ENCODE results near the gene SYNPO2.

SYNPO2 gene

DNA sequence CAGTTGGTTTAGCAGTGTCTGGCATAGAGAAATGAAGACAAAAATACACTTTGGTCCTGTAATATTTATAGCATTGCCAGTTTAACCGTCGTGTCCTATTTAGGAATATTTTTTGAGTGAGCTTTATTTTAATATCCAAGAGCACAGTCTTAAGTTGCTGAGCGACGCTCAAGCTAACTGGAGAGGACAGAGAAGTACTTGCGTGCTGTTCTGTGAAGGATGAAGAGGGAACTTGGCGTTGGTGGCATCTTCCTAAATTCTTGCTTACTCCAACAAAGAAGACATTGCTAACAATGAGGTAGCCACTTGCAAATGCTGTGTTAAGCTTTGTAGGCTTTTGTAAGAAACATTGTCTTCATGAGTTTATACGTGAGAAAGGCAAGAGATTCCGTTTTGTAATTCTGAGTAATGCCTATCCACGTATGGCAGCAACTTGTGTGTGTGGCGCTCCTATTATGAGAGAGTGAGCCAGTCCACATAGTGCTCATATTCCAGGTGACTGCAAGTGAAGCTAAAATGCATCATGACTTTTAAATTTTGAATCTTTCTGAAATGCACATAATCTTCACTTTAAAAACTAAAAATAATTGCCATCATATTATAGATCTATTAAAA is 50.6 kb downstream of the SYNPO2 start:
- DNase-seq (ENCODE audit: low read depth) = no peak
- TF ChIP-seq, protein P1, sequence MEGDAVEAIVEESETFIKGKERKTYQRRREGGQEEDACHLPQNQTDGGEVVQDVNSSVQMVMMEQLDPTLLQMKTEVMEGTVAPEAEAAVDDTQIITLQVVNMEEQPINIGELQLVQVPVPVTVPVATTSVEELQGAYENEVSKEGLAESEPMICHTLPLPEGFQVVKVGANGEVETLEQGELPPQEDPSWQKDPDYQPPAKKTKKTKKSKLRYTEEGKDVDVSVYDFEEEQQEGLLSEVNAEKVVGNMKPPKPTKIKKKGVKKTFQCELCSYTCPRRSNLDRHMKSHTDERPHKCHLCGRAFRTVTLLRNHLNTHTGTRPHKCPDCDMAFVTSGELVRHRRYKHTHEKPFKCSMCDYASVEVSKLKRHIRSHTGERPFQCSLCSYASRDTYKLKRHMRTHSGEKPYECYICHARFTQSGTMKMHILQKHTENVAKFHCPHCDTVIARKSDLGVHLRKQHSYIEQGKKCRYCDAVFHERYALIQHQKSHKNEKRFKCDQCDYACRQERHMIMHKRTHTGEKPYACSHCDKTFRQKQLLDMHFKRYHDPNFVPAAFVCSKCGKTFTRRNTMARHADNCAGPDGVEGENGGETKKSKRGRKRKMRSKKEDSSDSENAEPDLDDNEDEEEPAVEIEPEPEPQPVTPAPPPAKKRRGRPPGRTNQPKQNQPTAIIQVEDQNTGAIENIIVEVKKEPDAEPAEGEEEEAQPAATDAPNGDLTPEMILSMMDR (IDR thresholded peaks at IDR 0.05; ENCODE audit: control insufficient read depth, insufficient read depth, low read depth, low read length, missing control alignments) = no peak
- no peak overlapping the region for H3K4me3 ChIP-seq (ENCODE audit: control insufficient read depth, low read depth, low read length)

DNA sequence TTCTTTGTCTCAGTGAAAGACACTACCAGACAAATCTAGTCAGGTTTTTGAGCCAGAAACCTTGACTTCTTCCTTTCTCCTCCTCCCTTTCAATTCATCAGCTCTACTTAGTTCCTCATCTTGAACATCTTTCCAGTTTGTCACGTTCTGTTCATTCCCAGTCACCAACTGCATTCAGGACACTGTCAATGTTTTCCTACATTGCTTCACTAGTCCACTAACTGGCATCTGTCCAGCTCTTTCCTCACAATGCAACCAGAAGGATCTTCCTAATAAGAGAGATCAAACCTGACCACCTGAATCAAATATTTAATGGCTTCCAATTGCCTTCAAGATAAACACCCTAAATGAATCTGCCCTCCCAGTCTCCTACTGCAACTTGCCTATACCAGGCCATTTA is 52.5 kb downstream of the SYNPO2 start:
- no peak for DNase-seq (ENCODE audit: low read depth)
- H3K4me3 ChIP-seq (ENCODE audit: control insufficient read depth, low read depth, low read length) = no peak overlapping the region
- TF ChIP-seq, protein P1 (IDR thresholded peaks at IDR 0.05; ENCODE audit: control insufficient read depth, insufficient read depth, low read depth, low read length, missing control alignments) = no peak

DNA sequence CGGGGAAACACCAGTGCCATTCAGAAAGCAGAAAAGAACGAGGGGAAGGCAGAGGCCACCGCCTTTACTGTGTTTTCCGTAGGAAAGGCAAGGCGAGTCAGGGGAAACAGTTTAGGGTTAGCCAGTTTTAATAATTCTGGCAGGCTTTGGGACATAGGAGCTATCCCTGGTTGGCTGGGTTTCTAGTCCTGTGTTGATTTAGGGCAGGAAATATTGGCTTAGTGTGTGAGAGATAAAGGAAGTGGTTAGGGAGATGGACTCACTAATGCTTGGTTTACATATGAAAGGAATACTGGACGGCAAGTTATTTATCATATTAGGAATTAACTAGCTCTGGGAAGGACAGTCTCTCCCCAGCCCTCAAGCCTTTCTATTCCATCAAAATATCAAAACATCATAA is 53.1 kb downstream of the SYNPO2 start:
- no peak overlapping the region for H3K4me3 ChIP-seq (ENCODE audit: control insufficient read depth, low read depth, low read length)
- TF ChIP-seq, protein P1 (IDR thresholded peaks at IDR 0.05; ENCODE audit: control insufficient read depth, insufficient read depth, low read depth, low read length, missing control alignments) = no peak
- DNase-seq (ENCODE audit: low read depth) = no peak

DNA sequence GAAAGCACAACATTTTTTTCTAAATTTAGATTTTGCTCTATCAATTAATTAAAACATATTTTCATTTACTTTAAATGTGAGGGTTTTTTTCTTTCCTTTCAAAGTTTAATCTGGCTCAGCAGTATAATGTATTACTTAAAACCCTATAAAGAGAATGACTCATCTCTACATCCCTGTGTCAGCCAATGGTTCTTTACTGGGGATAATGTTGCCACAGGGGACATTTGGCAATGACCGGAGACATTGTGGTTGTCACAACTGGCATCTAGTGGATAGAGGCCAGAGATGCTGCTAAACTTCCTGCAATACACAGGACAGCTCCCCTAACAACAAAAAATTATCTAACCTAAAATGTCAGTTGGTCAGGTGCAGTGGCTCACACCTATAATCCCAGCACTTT is 53.8 kb downstream of the SYNPO2 start:
- TF ChIP-seq, protein P1 (IDR thresholded peaks at IDR 0.05; ENCODE audit: control insufficient read depth, insufficient read depth, low read depth, low read length, missing control alignments) = no peak
- no peak overlapping the region for H3K4me3 ChIP-seq (ENCODE audit: control insufficient read depth, low read depth, low read length)
- peak; percentile 16 for DNase-seq (ENCODE audit: low read depth)

DNA sequence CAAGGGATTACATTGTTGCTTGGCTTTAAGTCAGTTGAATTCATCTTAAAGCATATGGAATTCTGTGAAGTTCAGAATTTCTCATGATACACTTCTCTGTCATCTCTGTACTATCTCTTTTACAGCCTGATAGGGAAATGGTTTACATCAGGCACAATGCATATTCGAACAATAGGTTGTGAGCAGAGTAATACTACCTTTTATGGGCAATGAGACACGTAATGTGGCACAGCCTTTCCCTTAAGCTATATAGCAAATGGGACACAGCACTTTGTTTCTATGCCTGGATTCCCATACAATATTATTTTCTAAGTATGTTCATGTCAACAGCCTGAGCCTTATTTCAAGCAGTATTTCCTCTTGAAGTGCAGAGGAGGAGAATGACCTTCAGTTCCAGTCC is 58.4 kb downstream of the SYNPO2 start:
- TF ChIP-seq, protein P1 (IDR thresholded peaks at IDR 0.05; ENCODE audit: control insufficient read depth, insufficient read depth, low read depth, low read length, missing control alignments) = no peak
- no peak overlapping the region for H3K4me3 ChIP-seq (ENCODE audit: control insufficient read depth, low read depth, low read length)
- DNase-seq (ENCODE audit: low read depth) = no peak

DNA sequence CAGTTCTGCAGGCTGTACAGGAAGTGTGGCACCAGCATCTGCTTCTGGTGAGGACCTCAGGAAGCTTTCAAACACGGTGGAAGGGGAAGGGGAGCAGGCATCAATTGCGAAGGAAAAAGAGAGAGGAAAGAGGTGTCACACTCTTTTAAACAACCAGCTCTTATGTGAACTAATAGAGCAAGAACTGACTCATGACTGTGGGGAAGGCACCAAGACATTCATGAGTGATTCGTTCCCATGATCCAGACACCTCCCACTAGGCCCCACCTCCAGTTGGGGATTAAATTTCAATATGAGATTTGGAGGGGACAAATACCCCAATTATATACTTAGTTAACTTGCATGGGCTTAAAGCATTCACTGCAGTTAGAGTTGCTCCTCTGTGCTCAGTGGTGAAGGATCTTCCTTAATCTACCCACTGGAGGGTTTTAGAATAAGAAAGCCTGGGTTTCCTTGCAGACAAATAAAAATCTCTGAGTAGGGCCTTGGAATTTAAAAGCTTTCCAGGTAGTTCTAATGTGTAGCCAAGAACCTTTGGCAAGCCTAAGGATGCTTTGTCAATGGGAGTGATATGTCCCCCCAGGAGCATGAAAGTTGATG is 60.0 kb downstream of the SYNPO2 start:
- H3K4me3 ChIP-seq (ENCODE audit: control insufficient read depth, low read depth, low read length) = no peak overlapping the region
- TF ChIP-seq, protein P1 (IDR thresholded peaks at IDR 0.05; ENCODE audit: control insufficient read depth, insufficient read depth, low read depth, low read length, missing control alignments) = no peak
- no peak for DNase-seq (ENCODE audit: low read depth)

Measured in AG09309 (cell line).